Airway epithelial cell (primary cell): Measurements from ENCODE around the gene SYNPO2. TPM values are rescaled to one million over a fixed set of nuclear protein-coding genes. Genes with fewer than 3 reads are reported as not detected.

Source experiments
- total RNA-seq: library from RNA; depleted of rRNA; stranded (reverse); fragments of >200 nt; gene quantifications from 2 replicates; pipeline ENCODE4 v1.2.3, GENCODE V29; 2015

Gene SYNPO2
- 0.09 and 0.42 TPM in 2 replicates for total RNA-seq

GRCh38 chr4:118888666-118889311 lies at the start of gene SYNPO2:
Gene SYNPO2 (plus strand): TSS chr4:118888854. CDS start chr4:118889037, 183 bp downstream.

Other genes starting within 250 kb of the SYNPO2 start
- 23.8 and 42.1 TPM in 2 replicates for gene METTL14, start 203.5 kb upstream of the SYNPO2 start, total RNA-seq
- 23.8 and 36.5 TPM in 2 replicates for gene SEC24D, start 52.7 kb upstream of the SYNPO2 start, total RNA-seq
- not detected in 2 replicates for gene MYOZ2, start 247.0 kb downstream of the SYNPO2 start, total RNA-seq